GM21529 (cell line): ENCODE data around the gene MCM7.
"Not testable (repeated sequence)": the region's sequence is repeated elsewhere in the genome, so short reads cannot be mapped to it uniquely, and the experiment has no call there.

Source experiments
- ATAC-seq: cut with Tn5 transposase; IDR thresholded peaks from one replicate; pipeline ENCODE4 v1.9.1; 2021; ENCODE audit not compliant: unreplicated experiment

Gene MCM7

GRCh38 chr7:100101016-100101862 lies at the start of gene MCM7, which contains the start of gene AP4M1:
Gene MCM7 (minus strand): TSS chr7:100101397. CDS start chr7:100101294, 103 bp downstream.
Gene AP4M1 (plus strand): TSS chr7:100101643. CDS start chr7:100101715, 72 bp downstream.
- ATAC-seq = peak; percentile 85

DNA sequence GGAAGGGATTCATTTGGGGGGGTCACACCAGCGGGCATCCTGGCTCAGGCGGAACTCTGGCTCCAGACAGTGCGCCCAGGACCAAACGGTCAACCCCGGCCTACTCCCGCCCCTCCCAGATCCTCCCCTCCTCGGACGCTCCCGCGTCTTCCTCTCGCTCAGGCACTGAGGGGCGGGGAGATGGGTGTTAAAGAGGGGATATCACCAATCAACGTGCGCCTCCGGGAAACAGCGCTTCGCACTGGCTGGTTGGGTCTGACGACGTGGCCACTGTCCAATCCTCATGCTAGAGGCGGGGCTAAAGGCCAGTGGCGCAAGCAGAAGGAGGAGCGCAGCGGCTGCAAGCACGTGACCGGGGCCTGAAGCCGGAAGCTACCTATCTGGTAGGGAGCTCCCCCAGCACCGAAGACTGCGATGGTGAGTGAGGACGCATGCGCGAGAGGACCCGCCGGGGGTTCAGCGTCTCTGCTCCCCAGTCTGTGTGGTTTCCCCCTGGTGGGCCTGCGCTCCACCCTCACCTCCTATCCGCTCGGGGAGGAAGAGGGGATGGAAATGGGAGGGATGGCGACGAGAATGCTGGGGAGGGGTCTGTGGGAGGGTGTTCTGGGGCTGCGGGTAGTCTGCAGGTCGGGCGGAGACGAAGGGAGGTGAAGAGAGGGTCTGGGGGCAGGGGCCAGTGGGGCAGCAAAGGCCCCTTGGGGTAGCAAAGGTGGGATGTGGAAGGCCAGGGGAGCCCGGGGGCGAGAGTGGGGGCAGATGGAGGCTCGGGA lies 47.5 kb upstream of the MCM7 start, which contains the start of gene LAMTOR4:
Gene LAMTOR4 (plus strand): TSS at position 360 of the 770 bp plus-strand sequence. CDS start 55 bp downstream, at position 415.
- peak; percentile 98 for ATAC-seq

GRCh38 chr7:100148225-100148558 lies 47.0 kb upstream of the MCM7 start:
- ATAC-seq = no peak

DNA sequence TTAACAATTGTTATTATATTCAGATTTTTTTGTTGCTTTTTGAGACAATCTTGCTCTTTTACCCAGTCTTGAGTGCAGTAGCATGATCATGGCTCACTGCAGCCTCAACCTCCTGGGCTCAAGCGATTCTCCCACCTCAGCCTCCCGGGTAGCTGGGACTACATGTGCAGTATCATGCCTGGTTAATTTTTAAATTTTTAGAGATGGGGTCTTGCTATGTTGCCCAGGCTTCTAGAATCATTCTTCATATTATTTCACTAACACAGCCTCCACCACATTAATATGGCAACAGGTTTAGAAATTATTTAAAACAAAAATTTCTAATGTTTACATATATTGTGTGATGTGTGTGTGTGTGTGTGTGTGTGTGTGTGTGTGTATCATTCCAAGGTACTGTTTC lies 46.1 kb upstream of the MCM7 start:
- no peak for ATAC-seq

- ATAC-seq = not testable (repeated sequence)
Observed at GRCh38 chr7:100146350-100146749, 45.2 kb upstream of the MCM7 start.

GRCh38 chr7:100142461-100142860 lies 41.3 kb upstream of the MCM7 start:
- ATAC-seq = no peak

GRCh38 chr7:100141555-100141949 lies 40.4 kb upstream of the MCM7 start:
- no peak for ATAC-seq

- no peak for ATAC-seq
Observed at GRCh38 chr7:100137851-100138760, 36.9 kb upstream of the MCM7 start.

GRCh38 chr7:100132697-100133151 lies 31.5 kb upstream of the MCM7 start:
- ATAC-seq = peak; percentile 65

- ATAC-seq = no peak
Observed at GRCh38 chr7:100132126-100132525, 30.9 kb upstream of the MCM7 start.

- ATAC-seq = no peak
Observed at GRCh38 chr7:100130608-100131453, 29.6 kb upstream of the MCM7 start.

DNA sequence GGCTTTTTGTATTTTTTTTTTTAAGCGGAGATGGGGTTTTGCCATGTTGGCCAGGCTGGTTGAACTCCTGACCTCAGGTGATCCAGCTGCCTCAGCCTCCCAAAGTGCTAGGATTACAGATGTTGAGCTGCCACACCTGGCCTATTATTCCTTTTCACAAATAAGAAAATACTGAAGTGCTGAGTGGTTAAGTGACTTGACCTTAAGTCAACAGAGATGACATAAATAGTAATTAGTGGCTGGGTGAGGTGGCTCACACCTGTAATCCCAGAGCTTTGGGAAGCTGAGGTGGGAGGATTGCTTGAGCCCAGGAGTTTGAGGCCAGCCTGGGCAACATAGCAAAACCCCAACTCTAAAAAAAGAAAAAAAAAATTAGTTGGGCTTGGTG lies 29.0 kb upstream of the MCM7 start:
- not testable (repeated sequence) for ATAC-seq

GRCh38 chr7:100128637-100128963 lies 27.4 kb upstream of the MCM7 start:
- no peak for ATAC-seq

- no peak for ATAC-seq
Observed at GRCh38 chr7:100127866-100128636, 26.9 kb upstream of the MCM7 start.

- peak; percentile 75 for ATAC-seq
Observed at GRCh38 chr7:100126931-100127865, 26.0 kb upstream of the MCM7 start, which contains the start of gene MBLAC1. Gene MBLAC1 (plus strand): TSS chr7:100126967. CDS start chr7:100127396, 429 bp downstream.

GRCh38 chr7:100126239-100126930 lies 25.2 kb upstream of the MCM7 start:
- ATAC-seq = peak; percentile 34
